Colonic mucosa (tissue), 4 donors: Measurements from ENCODE around the gene ATXN1. TPM values are rescaled to one million over a fixed set of nuclear protein-coding genes. Genes with fewer than 3 reads are reported as not detected.

Experiments used
- DNase-seq: peaks from one replicate; pipeline ENCODE4 v3.0.0-alpha.2; 2020
- H3K27ac ChIP-seq: fragments of 200-600 bp; one replicate; pipeline ENCODE4 v1.8.0; 2021
- H3K27me3 ChIP-seq: fragments of 200-600 bp; one replicate; pipeline ENCODE4 v1.8.0; 2021
- H3K36me3 ChIP-seq: fragments of 200-600 bp; one replicate; pipeline ENCODE4 v1.8.0; 2021
- H3K4me1 ChIP-seq: fragments of 200-600 bp; one replicate; pipeline ENCODE4 v1.8.0; 2021; ENCODE audit warnings: mild to moderate bottlenecking
- H3K4me3 ChIP-seq: fragments of 200-600 bp; one replicate; pipeline ENCODE4 v1.8.0; 2021
- H3K9ac ChIP-seq, 2 donors: one replicate each; pipeline ENCODE4 v1.7.0; 2013; ENCODE audit warnings: control low read depth in 2 of 2, low read depth in 2 of 2, low read length in 2 of 2
- H3K9me3 ChIP-seq: fragments of 200-600 bp; one replicate; pipeline ENCODE4 v1.8.0; 2021
- CTCF ChIP-seq: fragments of 200-600 bp; IDR thresholded peaks from one replicate; pipeline ENCODE4 v1.8.0; 2022; ENCODE audit warnings: antibody characterized with exemption, mild to moderate bottlenecking
- intact Hi-C: fragments of 100-400 bp; cut with DNase I; formaldehyde crosslinking; loops from one replicate; pipeline ENCODE4 v1.14.1; 2022
- total RNA-seq, 2 donors: library from RNA; stranded (reverse); fragmentation: NEBNext Ultra II Directional in 1 of 2; extraction: Animal tissue kit (Norgen Biotek cat#: 25700) in 1 of 2; gene quantifications; one replicate each; pipeline ENCODE4 v1.2.1, GENCODE V29; 2021
- donor health status: healthy.
- donor health status: DM: no; HTN: no; CAD: no.
- donor health status: DM: no; HTN: no; CAD: no.

The ATXN1 gene
- total RNA-seq, 2 donors from 2014 or later, result 24.5 to 41.9 TPM

GRCh38 chr6:16355699-16356446 is 405.4 kb downstream of the ATXN1 start:
- no peak for DNase-seq
- no peak overlapping the region for H3K27ac ChIP-seq
- no peak overlapping the region for H3K4me3 ChIP-seq
- H3K9me3 ChIP-seq, result no peaks in the 10 kb centered on the region
- intact Hi-C loops, result no loop called here
- H3K36me3 ChIP-seq, result no peaks in the 10 kb centered on the region
- TF ChIP-seq CTCF, result no peak
- H3K9ac ChIP-seq, result no peak overlapping the region
- no peaks in the 10 kb centered on the region for H3K4me1 ChIP-seq
- no peaks in the 10 kb centered on the region for H3K27me3 ChIP-seq

- DNase-seq, result no peak
- no peak for TF ChIP-seq CTCF
- H3K4me1 ChIP-seq, result no peaks in the 10 kb centered on the region
These were observed 406.0 kb downstream of the ATXN1 start for GRCh38 chr6:16355238-16355637.

GRCh38 chr6:16354692-16355091 is 406.6 kb downstream of the ATXN1 start:
- Histone ChIP-seq H3K4me3 (no peak overlapping the region), H3K9me3 (no peaks in the 10 kb centered on the region), H3K36me3 (no peaks in the 10 kb centered on the region), H3K27me3 (no peaks in the 10 kb centered on the region), H3K4me1 (no peaks in the 10 kb centered on the region), H3K9ac (no peak overlapping the region), H3K27ac (no peak overlapping the region)
- TF ChIP-seq CTCF, result no peak
- intact Hi-C loops, result no loop called here
- no peak for DNase-seq

More at GRCh38 chr6:16355238-16355637, 406.0 kb downstream of the ATXN1 start:
- Histone ChIP-seq H3K9ac (no peak overlapping the region), H3K27ac (no peak overlapping the region), H3K36me3 (no peaks in the 10 kb centered on the region), H3K9me3 (no peaks in the 10 kb centered on the region), H3K27me3 (no peaks in the 10 kb centered on the region), H3K4me3 (no peak overlapping the region)
- intact Hi-C loops, result no loop called here

- Histone ChIP-seq H3K9me3 (no peaks in the 10 kb centered on the region), H3K4me1 (no peaks in the 10 kb centered on the region), H3K27me3 (no peaks in the 10 kb centered on the region), H3K9ac (no peak overlapping the region), H3K4me3 (no peak overlapping the region), H3K36me3 (no peaks in the 10 kb centered on the region), H3K27ac (no peak overlapping the region)
- no peak for DNase-seq
- intact Hi-C loops, result no loop called here
- no peak for TF ChIP-seq CTCF
These were observed 408.3 kb downstream of the ATXN1 start for GRCh38 chr6:16352821-16353438.

GRCh38 chr6:16352258-16352635 is 409.0 kb downstream of the ATXN1 start:
- intact Hi-C loops, result no loop called here
- no peak overlapping the region for H3K27ac ChIP-seq
- H3K27me3 ChIP-seq, result no peaks in the 10 kb centered on the region
- no peak overlapping the region for H3K9ac ChIP-seq
- DNase-seq, result no peak
- TF ChIP-seq CTCF, result no peak
- H3K4me1 ChIP-seq, result no peaks in the 10 kb centered on the region
- no peaks in the 10 kb centered on the region for H3K36me3 ChIP-seq
- H3K9me3 ChIP-seq, result no peaks in the 10 kb centered on the region
- no peak overlapping the region for H3K4me3 ChIP-seq
